ENCODE results near the gene EMB.
"Not testable (repeated sequence)": the region's sequence is repeated elsewhere in the genome, so short reads cannot be mapped to it uniquely, and the experiment has no call there.

Gene EMB

GRCh38 chr5:50401336-50401735 lies 39.8 kb downstream of the EMB start:
- Histone ChIP-seq H3K27ac (ENCODE audit: low read depth, low read length) (no peak overlapping the region), H3K4me3 (ENCODE audit: low read length) (no peak overlapping the region)
- whole genome bisulfite sequencing (ENCODE audit: extremely low coverage, insufficient coverage, low lambda C conversion rate), result no CpG with 5 or more reads among the region's 3 CpGs

GRCh38 chr5:50393925-50394609 lies 47.0 kb downstream of the EMB start:
- H3K4ac ChIP-seq (ENCODE audit: low read depth, low read length); H2BK15ac ChIP-seq (replicated peaks; ENCODE audit: low read depth); H3K79me1 ChIP-seq (ENCODE audit: low read length); H3K27ac ChIP-seq (ENCODE audit: low read depth, low read length); H3K27me3 ChIP-seq (ENCODE audit: insufficient read depth, low read length, poor library complexity); H4K8ac ChIP-seq (ENCODE audit: low read depth, low read length); H2BK120ac ChIP-seq (ENCODE audit: low read depth, low read length); H2AK5ac ChIP-seq (ENCODE audit: low read length); H4K5ac ChIP-seq (ENCODE audit: low read length); H3K23ac ChIP-seq (ENCODE audit: low read length); H3K56ac ChIP-seq (ENCODE audit: low read length); H3K4me2 ChIP-seq (ENCODE audit: low read length); H3K4me1 ChIP-seq (ENCODE audit: control insufficient read depth, low read depth, low read length); H3K79me2 ChIP-seq (ENCODE audit: control insufficient read depth, insufficient read depth, low read length); H3K36me3 ChIP-seq (ENCODE audit: control insufficient read depth, insufficient read depth, low read length); H3K9ac ChIP-seq (ENCODE audit: low read length); H3K18ac ChIP-seq (ENCODE audit: low read length); H2BK5ac ChIP-seq (ENCODE audit: low read length); DNase-seq; H3K4me3 ChIP-seq (ENCODE audit: low read length): not testable (repeated sequence)
- no CpG with 5 or more reads among the region's 2 CpGs for WGBS (ENCODE audit: extremely low coverage, insufficient coverage, low lambda C conversion rate)

More at GRCh38 chr5:50401336-50401735, 39.8 kb downstream of the EMB start:
- no peaks in the 10 kb centered on the region for H3K79me2 ChIP-seq (ENCODE audit: control insufficient read depth, insufficient read depth, low read length)
- no peak overlapping the region for H3K23ac ChIP-seq (ENCODE audit: low read length)
- H3K4ac ChIP-seq (ENCODE audit: low read depth, low read length), result no peak overlapping the region
- no peak overlapping the region for H4K8ac ChIP-seq (ENCODE audit: low read depth, low read length)
- H4K5ac ChIP-seq (ENCODE audit: low read length), result no peak overlapping the region
- H3K36me3 ChIP-seq (ENCODE audit: control insufficient read depth, insufficient read depth, low read length), result no peaks in the 10 kb centered on the region
- no peak overlapping the region for H2BK15ac ChIP-seq (replicated peaks; ENCODE audit: low read depth)
- no peak overlapping the region for H3K56ac ChIP-seq (ENCODE audit: low read length)
- H3K4me2 ChIP-seq (ENCODE audit: low read length), result no peak overlapping the region
- no peaks in the 10 kb centered on the region for H3K4me1 ChIP-seq (ENCODE audit: control insufficient read depth, low read depth, low read length)
- H3K9ac ChIP-seq (ENCODE audit: low read length), result no peak overlapping the region
- no peak overlapping the region for H2BK120ac ChIP-seq (ENCODE audit: low read depth, low read length)
- DNase-seq, result no peak
- no peak overlapping the region for H2BK5ac ChIP-seq (ENCODE audit: low read length)
- H3K18ac ChIP-seq (ENCODE audit: low read length), result no peak overlapping the region
- H3K27me3 ChIP-seq (ENCODE audit: insufficient read depth, low read length, poor library complexity), result no peaks in the 10 kb centered on the region
- H2AK5ac ChIP-seq (ENCODE audit: low read length), result no peak overlapping the region
- no peaks in the 10 kb centered on the region for H3K79me1 ChIP-seq (ENCODE audit: low read length)

GRCh38 chr5:50392289-50392688 lies 48.8 kb downstream of the EMB start:
- DNase-seq; H3K27ac ChIP-seq (ENCODE audit: low read depth, low read length); H4K5ac ChIP-seq (ENCODE audit: low read length); H3K18ac ChIP-seq (ENCODE audit: low read length); H3K9ac ChIP-seq (ENCODE audit: low read length); H3K4me3 ChIP-seq (ENCODE audit: low read length); H3K4me1 ChIP-seq (ENCODE audit: control insufficient read depth, low read depth, low read length); H3K27me3 ChIP-seq (ENCODE audit: insufficient read depth, low read length, poor library complexity); H3K4me2 ChIP-seq (ENCODE audit: low read length); H2AK5ac ChIP-seq (ENCODE audit: low read length); H2BK5ac ChIP-seq (ENCODE audit: low read length); H3K79me2 ChIP-seq (ENCODE audit: control insufficient read depth, insufficient read depth, low read length); H3K4ac ChIP-seq (ENCODE audit: low read depth, low read length); H4K8ac ChIP-seq (ENCODE audit: low read depth, low read length); H3K23ac ChIP-seq (ENCODE audit: low read length); H3K79me1 ChIP-seq (ENCODE audit: low read length); H3K36me3 ChIP-seq (ENCODE audit: control insufficient read depth, insufficient read depth, low read length); H2BK120ac ChIP-seq (ENCODE audit: low read depth, low read length); H3K56ac ChIP-seq (ENCODE audit: low read length); H2BK15ac ChIP-seq (replicated peaks; ENCODE audit: low read depth): not testable (repeated sequence)
- no CpG with 5 or more reads among the region's 3 CpGs for WGBS (ENCODE audit: extremely low coverage, insufficient coverage, low lambda C conversion rate)

- not testable (repeated sequence) for H4K8ac ChIP-seq (ENCODE audit: low read depth, low read length); H2BK120ac ChIP-seq (ENCODE audit: low read depth, low read length); H4K5ac ChIP-seq (ENCODE audit: low read length); H3K79me1 ChIP-seq (ENCODE audit: low read length); H3K27ac ChIP-seq (ENCODE audit: low read depth, low read length); H2AK5ac ChIP-seq (ENCODE audit: low read length); H3K18ac ChIP-seq (ENCODE audit: low read length); H3K9ac ChIP-seq (ENCODE audit: low read length); H2BK15ac ChIP-seq (replicated peaks; ENCODE audit: low read depth); H3K56ac ChIP-seq (ENCODE audit: low read length); H3K79me2 ChIP-seq (ENCODE audit: control insufficient read depth, insufficient read depth, low read length); H3K4me1 ChIP-seq (ENCODE audit: control insufficient read depth, low read depth, low read length); H3K36me3 ChIP-seq (ENCODE audit: control insufficient read depth, insufficient read depth, low read length); DNase-seq; H2BK5ac ChIP-seq (ENCODE audit: low read length); H3K27me3 ChIP-seq (ENCODE audit: insufficient read depth, low read length, poor library complexity); H3K4me2 ChIP-seq (ENCODE audit: low read length); H3K23ac ChIP-seq (ENCODE audit: low read length); H3K4ac ChIP-seq (ENCODE audit: low read depth, low read length); H3K4me3 ChIP-seq (ENCODE audit: low read length)
- no CpG with 5 or more reads among the region's 2 CpGs for WGBS (ENCODE audit: extremely low coverage, insufficient coverage, low lambda C conversion rate)
These were observed 56.7 kb downstream of the EMB start for GRCh38 chr5:50384381-50384780.

GRCh38 chr5:50376696-50377095 lies 64.4 kb downstream of the EMB start:
- not testable (repeated sequence) for H3K27me3 ChIP-seq (ENCODE audit: insufficient read depth, low read length, poor library complexity); H3K9ac ChIP-seq (ENCODE audit: low read length); H3K4ac ChIP-seq (ENCODE audit: low read depth, low read length); H2BK120ac ChIP-seq (ENCODE audit: low read depth, low read length); H3K4me2 ChIP-seq (ENCODE audit: low read length); H4K8ac ChIP-seq (ENCODE audit: low read depth, low read length); H3K56ac ChIP-seq (ENCODE audit: low read length); H2BK15ac ChIP-seq (replicated peaks; ENCODE audit: low read depth); H2AK5ac ChIP-seq (ENCODE audit: low read length); H3K4me1 ChIP-seq (ENCODE audit: control insufficient read depth, low read depth, low read length); H3K36me3 ChIP-seq (ENCODE audit: control insufficient read depth, insufficient read depth, low read length); H2BK5ac ChIP-seq (ENCODE audit: low read length); H3K79me1 ChIP-seq (ENCODE audit: low read length); H3K27ac ChIP-seq (ENCODE audit: low read depth, low read length); H4K5ac ChIP-seq (ENCODE audit: low read length); H3K23ac ChIP-seq (ENCODE audit: low read length); H3K79me2 ChIP-seq (ENCODE audit: control insufficient read depth, insufficient read depth, low read length); H3K18ac ChIP-seq (ENCODE audit: low read length); DNase-seq; H3K4me3 ChIP-seq (ENCODE audit: low read length)
- no CpG with 5 or more reads among the region's 11 CpGs for WGBS (ENCODE audit: extremely low coverage, insufficient coverage, low lambda C conversion rate)

Measured in mesendoderm (in vitro differentiated cells).